Measurements from ENCODE around the gene CLK4. TPM values are rescaled to one million over a fixed set of nuclear protein-coding genes. Genes with fewer than 3 reads are reported as not detected.

CLK4 gene
- total RNA-seq, 6 experiments from 2014 or later, result 10.8 to 19.1 (median 11.7) TPM

DNA sequence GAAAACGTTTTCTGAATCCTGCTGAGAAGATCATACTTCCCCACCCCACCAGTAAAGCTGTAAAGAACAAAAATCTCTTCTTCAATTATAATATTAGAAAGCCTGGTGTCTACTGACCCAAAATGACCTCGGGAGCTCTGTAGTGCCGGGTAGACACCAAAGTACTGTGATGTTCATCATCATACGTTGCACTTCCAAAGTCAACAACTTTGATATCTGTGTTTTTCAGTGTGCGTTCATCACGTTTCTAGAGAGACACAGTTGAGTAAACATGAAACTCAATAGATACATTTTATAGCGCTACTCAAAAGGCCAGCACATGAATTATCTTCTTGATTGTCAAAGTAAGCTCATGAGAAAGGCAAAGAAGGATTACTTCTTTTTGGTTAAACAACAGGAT lies 14.6 kb downstream of the CLK4 start:
- no peak for ATAC-seq
- no peak overlapping the region for H3K4me3 ChIP-seq
- no peak for DNase-seq
- H3K27ac ChIP-seq, result no peak overlapping the region
- H3K4me1 ChIP-seq, result no peaks in the 10 kb centered on the region
- TF ChIP-seq CTCF (IDR thresholded peaks at IDR 0.05) (no peak), POLR2A (IDR thresholded peaks at IDR 0.05) (no peak)
- 62% methylated on average over 7 of the region's 7 CpGs for WGBS (ENCODE audit: insufficient coverage, low coverage, low lambda C conversion rate, missing lambda C conversion rate)
- intact Hi-C loops (cut with DNase I), result no loop called here
- peaks cover 5 to 97% (median 56%) of the 10 kb centered on the region in 4 donors for H3K36me3 ChIP-seq
- H3K9me3 ChIP-seq, result no peaks in the 10 kb centered on the region
- no peaks in the 10 kb centered on the region for H3K27me3 ChIP-seq

- Histone ChIP-seq H3K27me3 (no peaks in the 10 kb centered on the region), H3K36me3 (peaks cover 0 to 87% (median 51%) of the 10 kb centered on the region in 4 donors), H3K4me1 (peaks cover 0 to 19% (median 0%) of the 10 kb centered on the region in 4 donors), H3K4me3 (no peak overlapping the region), H3K9me3 (no peaks in the 10 kb centered on the region), H3K27ac (no peak overlapping the region)
- TF ChIP-seq CTCF (IDR thresholded peaks at IDR 0.05) (no peak), POLR2A (IDR thresholded peaks at IDR 0.05) (no peak)
- peak in 3 of 4 donors; percentile 33 to 78 (median 65) for ATAC-seq
- intact Hi-C loops (cut with DNase I), result no loop called here
- DNase-seq, result peak in 1 of 3 donors; percentile 33
- 16% methylated on average over 3 of the region's 3 CpGs for WGBS (ENCODE audit: insufficient coverage, low coverage, low lambda C conversion rate, missing lambda C conversion rate)
These were observed 20.6 kb downstream of the CLK4 start for GRCh38 chr5:178606269-178606668.

DNA sequence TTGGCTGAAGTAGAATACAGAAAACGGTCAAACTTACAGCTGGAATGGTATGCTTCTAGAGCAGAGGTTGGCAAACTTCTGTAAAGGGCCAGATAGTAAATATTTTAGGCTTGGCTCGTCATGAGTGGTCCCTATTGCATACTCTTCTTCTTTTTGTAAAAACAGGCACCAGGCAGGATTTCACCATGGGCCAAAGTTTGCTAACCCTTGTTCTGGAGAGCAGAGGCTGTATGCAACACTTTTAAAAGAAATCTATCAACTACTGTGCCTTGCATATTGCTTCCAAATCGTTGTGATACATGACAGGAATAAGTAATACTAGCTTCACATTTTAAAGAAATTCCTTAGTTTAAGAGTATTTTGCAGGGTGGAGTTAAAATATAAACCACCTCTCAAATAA lies 21.1 kb downstream of the CLK4 start:
- TF ChIP-seq POLR2A (IDR thresholded peaks at IDR 0.05) (no peak), CTCF (IDR thresholded peaks at IDR 0.05) (no peak)
- WGBS (ENCODE audit: insufficient coverage, low coverage, low lambda C conversion rate, missing lambda C conversion rate), result 36% methylated on average over 3 of the region's 3 CpGs
- H3K4me1 ChIP-seq, result peaks cover 0 to 19% (median 0%) of the 10 kb centered on the region in 4 donors
- no peak overlapping the region for H3K27ac ChIP-seq
- ATAC-seq (peak in 3 of 4 donors; percentile 33 to 88 (median 53)), DNase-seq (no peak)
- H3K4me3 ChIP-seq, result no peak overlapping the region
- no peaks in the 10 kb centered on the region for H3K9me3 ChIP-seq
- intact Hi-C loops (cut with DNase I), result no loop called here
- H3K27me3 ChIP-seq, result no peaks in the 10 kb centered on the region
- H3K36me3 ChIP-seq, result peaks cover 0 to 85% (median 47%) of the 10 kb centered on the region in 4 donors

GRCh38 chr5:178602752-178603151 lies 24.1 kb downstream of the CLK4 start:
- Histone ChIP-seq H3K27me3 (no peaks in the 10 kb centered on the region), H3K36me3 (peaks cover 0 to 60% (median 31%) of the 10 kb centered on the region in 4 donors), H3K9me3 (no peaks in the 10 kb centered on the region), H3K4me1 (peaks cover 0 to 19% (median 0%) of the 10 kb centered on the region in 4 donors), H3K27ac (no peak overlapping the region), H3K4me3 (no peak overlapping the region)
- ATAC-seq (no peak), DNase-seq (no peak)
- intact Hi-C loops (cut with DNase I), result no loop called here
- no peak for TF ChIP-seq CTCF (IDR thresholded peaks at IDR 0.05)
- TF ChIP-seq POLR2A (IDR thresholded peaks at IDR 0.05), result no peak
- 87% methylated on average over 2 of the region's 2 CpGs for WGBS (ENCODE audit: insufficient coverage, low coverage, low lambda C conversion rate, missing lambda C conversion rate)

GRCh38 chr5:178595750-178596149 lies 31.1 kb downstream of the CLK4 start:
- no peak overlapping the region for H3K4me3 ChIP-seq
- 85% methylated on average over 2 of the region's 2 CpGs for WGBS (ENCODE audit: insufficient coverage, low coverage, low lambda C conversion rate, missing lambda C conversion rate)
- peaks cover 0 to 3% (median 0%) of the 10 kb centered on the region in 4 donors for H3K4me1 ChIP-seq
- DNase-seq, result no peak
- H3K27ac ChIP-seq, result no peak overlapping the region
- peaks cover 0 to 9% (median 2%) of the 10 kb centered on the region in 4 donors for H3K9me3 ChIP-seq
- TF ChIP-seq POLR2A (IDR thresholded peaks at IDR 0.05) (no peak), CTCF (IDR thresholded peaks at IDR 0.05) (no peak)
- peaks cover 0 to 9% (median 0%) of the 10 kb centered on the region in 4 donors for H3K36me3 ChIP-seq
- H3K27me3 ChIP-seq, result no peaks in the 10 kb centered on the region
- no peak for ATAC-seq
- intact Hi-C loops (cut with DNase I), result no loop called here
